Sigmoid colon (tissue), 4 donors: ENCODE measurements around the gene MUC5B.
A peak's percentile ranks its signal among the peaks of the same experiment; 100 is the strongest.

ENCODE experiments used
- POLR2AphosphoS5 ChIP-seq, 4 donors: sonication (generic); formaldehyde crosslinking; IDR thresholded peaks; one replicate each; pipeline ENCODE4 v1.6.1; 2017; ENCODE audit warnings: antibody characterized with exemption in 4 of 4
- TF ChIP-seq, protein P1 (sequence below), 4 experiments: fragments of 450-650 bp in 3 of 4; fragments of 200-600 bp in 1 of 4; IDR thresholded peaks; one replicate each; pipeline ENCODE4 v1.5.1; 2016 to 2019; ENCODE audit warnings: antibody characterized with exemption in 4 of 4, mild to moderate bottlenecking in 3 of 4, moderate library complexity in 2 of 4

DNA sequence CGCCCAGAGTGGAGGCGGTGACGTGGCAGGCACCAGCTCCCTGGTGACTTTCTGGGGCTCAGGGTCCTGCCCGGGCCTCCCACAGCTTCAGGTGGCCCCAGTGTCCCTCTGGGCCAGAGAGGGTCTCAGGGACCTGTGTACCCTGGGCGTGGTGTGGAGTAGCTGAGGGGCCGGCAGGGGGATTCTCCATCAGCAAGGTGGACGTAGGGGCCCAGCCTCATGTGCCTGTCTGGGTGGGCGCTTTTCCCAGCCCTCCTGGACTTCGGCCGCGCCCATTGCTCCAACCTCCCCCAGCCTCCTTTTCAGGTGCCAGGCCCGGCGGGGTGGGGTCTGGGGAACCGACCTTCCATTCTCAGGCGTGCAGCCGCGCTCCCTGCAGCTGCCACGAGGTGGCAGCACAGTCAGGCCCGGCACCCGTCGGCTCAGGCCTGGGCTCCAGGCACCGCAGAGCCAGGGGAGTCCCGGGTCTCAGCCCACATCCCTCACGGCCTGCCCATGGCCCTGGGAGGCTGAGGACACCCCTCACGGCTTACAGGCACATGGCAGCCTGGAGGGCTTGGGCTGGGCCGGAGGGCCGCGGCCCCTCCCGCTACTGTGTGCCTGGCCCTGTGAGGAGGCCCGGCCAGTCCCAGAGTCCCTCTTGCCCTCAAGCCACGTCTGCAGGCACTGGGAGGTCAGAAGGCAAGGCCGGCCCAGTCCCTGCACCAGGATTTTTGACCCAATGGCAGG lies 19.9 kb upstream of the MUC5B start:
- TF ChIP-seq, protein P1, sequence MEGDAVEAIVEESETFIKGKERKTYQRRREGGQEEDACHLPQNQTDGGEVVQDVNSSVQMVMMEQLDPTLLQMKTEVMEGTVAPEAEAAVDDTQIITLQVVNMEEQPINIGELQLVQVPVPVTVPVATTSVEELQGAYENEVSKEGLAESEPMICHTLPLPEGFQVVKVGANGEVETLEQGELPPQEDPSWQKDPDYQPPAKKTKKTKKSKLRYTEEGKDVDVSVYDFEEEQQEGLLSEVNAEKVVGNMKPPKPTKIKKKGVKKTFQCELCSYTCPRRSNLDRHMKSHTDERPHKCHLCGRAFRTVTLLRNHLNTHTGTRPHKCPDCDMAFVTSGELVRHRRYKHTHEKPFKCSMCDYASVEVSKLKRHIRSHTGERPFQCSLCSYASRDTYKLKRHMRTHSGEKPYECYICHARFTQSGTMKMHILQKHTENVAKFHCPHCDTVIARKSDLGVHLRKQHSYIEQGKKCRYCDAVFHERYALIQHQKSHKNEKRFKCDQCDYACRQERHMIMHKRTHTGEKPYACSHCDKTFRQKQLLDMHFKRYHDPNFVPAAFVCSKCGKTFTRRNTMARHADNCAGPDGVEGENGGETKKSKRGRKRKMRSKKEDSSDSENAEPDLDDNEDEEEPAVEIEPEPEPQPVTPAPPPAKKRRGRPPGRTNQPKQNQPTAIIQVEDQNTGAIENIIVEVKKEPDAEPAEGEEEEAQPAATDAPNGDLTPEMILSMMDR (IDR thresholded peaks at IDR 0.05) = peak; percentile 57 to 92 (median 79)
- TF ChIP-seq POLR2AphosphoS5 (IDR thresholded peaks at IDR 0.05) = no peak
